Skeletal muscle tissue (tissue), 4 donors: ENCODE results near the gene PROM1. TPM values are rescaled to one million over a fixed set of nuclear protein-coding genes. Genes with fewer than 3 reads are reported as not detected.

Source experiments
- H3K27ac ChIP-seq: one replicate; pipeline ENCODE4 v1.7.0; 2013; ENCODE audit warnings: mild to moderate bottlenecking, low read depth, low read length, inconsistent platforms
- H3K27me3 ChIP-seq, 3 donors: one replicate each; pipeline ENCODE4 v1.7.0; 2013; ENCODE audit warnings: low read length in 3 of 3; ENCODE audit not compliant: control insufficient read depth in 3 of 3, insufficient read depth in 3 of 3
- H3K36me3 ChIP-seq, 3 donors: one replicate each; pipeline ENCODE4 v1.7.0; 2013; ENCODE audit warnings: low read length in 3 of 3; ENCODE audit not compliant: control insufficient read depth in 3 of 3, insufficient read depth in 3 of 3
- H3K4me1 ChIP-seq, 3 donors: one replicate each; pipeline ENCODE4 v1.7.0; 2013; ENCODE audit warnings: low read length in 3 of 3, mild to moderate bottlenecking in 3 of 3; ENCODE audit not compliant: control insufficient read depth in 3 of 3, insufficient read depth in 3 of 3
- H3K4me3 ChIP-seq, 3 donors: one replicate each; pipeline ENCODE4 v1.7.0; 2013; ENCODE audit warnings: low read length in 3 of 3
- H3K9ac ChIP-seq, 3 donors: one replicate each; pipeline ENCODE4 v1.7.0; 2013; ENCODE audit warnings: low read length in 3 of 3, mild to moderate bottlenecking in 3 of 3, moderate library complexity in 2 of 3, low read depth in 1 of 3
- H3K9me3 ChIP-seq, 3 donors: one replicate each; pipeline ENCODE4 v1.7.0; 2013; ENCODE audit warnings: low read length in 3 of 3; ENCODE audit not compliant: control insufficient read depth in 3 of 3
- total RNA-seq: library from RNA; depleted of rRNA; stranded (reverse); fragments of >200 nt; gene quantifications from one replicate; pipeline ENCODE4 v1.2.3, GENCODE V29; 2014
- donor health status: Osteomylitis.

Gene PROM1
- total RNA-seq, 1 donor from 2014 or later, result 40.2 TPM

GRCh38 chr4:16023776-16024408, 59.9 kb downstream of the PROM1 start:
- H3K36me3 ChIP-seq, result no peaks in the 10 kb centered on the region
- no peak overlapping the region for H3K4me3 ChIP-seq
- peaks cover 0 to 3% (median 0%) of the 10 kb centered on the region in 3 donors for H3K4me1 ChIP-seq
- no peak overlapping the region for H3K27ac ChIP-seq
- no peaks in the 10 kb centered on the region for H3K27me3 ChIP-seq
- no peak overlapping the region for H3K9ac ChIP-seq
- H3K9me3 ChIP-seq, result no peaks in the 10 kb centered on the region

DNA sequence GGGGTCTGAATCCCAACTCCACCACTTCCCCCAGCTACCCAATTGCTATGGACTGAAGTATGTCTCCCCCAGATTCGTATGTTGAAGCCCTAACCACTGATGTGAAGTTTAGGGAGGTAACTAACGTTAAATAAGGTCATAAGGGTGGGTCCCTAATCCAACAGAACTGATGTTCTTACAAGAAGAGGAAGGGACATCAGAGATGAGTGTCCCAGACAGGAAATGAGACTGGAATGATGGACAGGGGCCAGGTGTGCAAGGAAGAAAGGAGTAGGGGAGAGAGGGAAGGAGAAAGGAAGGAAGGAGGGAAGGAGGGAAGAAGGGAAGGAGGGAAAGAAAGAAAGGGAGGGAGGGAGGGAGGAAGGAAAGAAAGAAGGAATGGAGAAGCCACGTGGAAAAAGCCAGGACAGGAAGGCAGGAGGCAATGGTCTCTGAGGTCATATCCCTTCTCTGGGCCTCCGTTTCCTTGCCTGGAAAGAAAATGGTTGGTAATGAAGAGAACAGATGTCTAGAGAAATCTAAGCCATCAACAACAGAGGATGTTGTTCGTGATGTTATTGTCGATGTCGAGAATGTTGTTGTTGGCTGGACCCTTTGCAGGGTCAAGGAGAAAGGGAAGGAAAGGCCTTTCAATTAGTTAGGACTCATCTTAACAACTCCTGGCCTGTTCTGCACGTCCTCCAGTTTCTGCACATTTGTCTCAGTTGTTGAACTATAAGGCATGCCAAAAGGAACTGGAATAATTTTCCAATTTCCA, 61.8 kb downstream of the PROM1 start:
- Histone ChIP-seq H3K27ac (no peak overlapping the region), H3K36me3 (no peaks in the 10 kb centered on the region), H3K4me3 (no peak overlapping the region), H3K4me1 (peaks cover 0 to 3% (median 0%) of the 10 kb centered on the region in 3 donors), H3K27me3 (no peaks in the 10 kb centered on the region), H3K9ac (no peak overlapping the region), H3K9me3 (no peaks in the 10 kb centered on the region)

DNA sequence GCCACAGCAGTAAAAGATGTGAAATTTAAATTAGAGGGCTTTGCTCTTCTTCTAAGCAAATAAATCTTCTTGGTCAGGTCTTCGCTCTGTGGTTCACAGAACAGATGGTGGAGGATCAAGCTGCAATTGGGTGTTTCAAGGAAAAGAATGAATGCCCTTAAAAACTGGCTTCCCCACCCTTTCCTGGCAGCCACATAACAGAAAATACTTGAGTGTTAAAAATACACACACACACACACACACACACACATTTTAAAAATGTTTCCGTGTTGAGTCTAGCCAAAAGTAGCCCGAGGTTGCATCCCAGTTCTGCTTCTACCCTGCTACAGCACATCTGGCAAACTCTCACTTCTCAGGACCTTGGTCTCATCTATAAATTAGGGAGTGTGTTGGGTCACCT, 64.2 kb downstream of the PROM1 start:
- no peaks in the 10 kb centered on the region for H3K36me3 ChIP-seq
- no peak overlapping the region for H3K9ac ChIP-seq
- no peaks in the 10 kb centered on the region for H3K27me3 ChIP-seq
- H3K9me3 ChIP-seq, result no peaks in the 10 kb centered on the region
- no peak overlapping the region for H3K27ac ChIP-seq
- H3K4me3 ChIP-seq, result no peak overlapping the region
- H3K4me1 ChIP-seq, result peaks cover 0 to 3% (median 0%) of the 10 kb centered on the region in 3 donors

DNA sequence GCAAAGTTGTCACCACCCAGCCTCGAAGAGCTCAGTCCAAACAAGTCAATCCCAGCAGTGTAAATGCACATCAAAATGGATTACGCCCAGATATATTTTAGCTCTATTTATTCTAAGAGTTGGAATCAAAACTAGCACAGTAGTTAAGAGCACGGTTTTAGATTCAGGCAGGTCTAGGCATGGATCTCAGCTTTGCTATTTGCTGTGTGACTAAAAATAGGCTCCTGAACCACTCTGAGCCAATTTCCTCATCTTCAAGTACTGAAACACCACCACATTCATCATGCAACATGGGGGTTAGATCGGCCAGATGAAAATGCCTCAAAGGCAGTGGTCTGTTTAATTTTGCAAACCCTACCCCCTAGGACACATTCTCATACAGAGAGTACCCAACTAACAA, 65.0 kb downstream of the PROM1 start:
- no peak overlapping the region for H3K27ac ChIP-seq
- peaks cover 0 to 2% (median 0%) of the 10 kb centered on the region in 3 donors for H3K4me1 ChIP-seq
- no peak overlapping the region for H3K9ac ChIP-seq
- no peak overlapping the region for H3K4me3 ChIP-seq
- no peaks in the 10 kb centered on the region for H3K9me3 ChIP-seq
- H3K27me3 ChIP-seq, result no peaks in the 10 kb centered on the region
- H3K36me3 ChIP-seq, result no peaks in the 10 kb centered on the region

DNA sequence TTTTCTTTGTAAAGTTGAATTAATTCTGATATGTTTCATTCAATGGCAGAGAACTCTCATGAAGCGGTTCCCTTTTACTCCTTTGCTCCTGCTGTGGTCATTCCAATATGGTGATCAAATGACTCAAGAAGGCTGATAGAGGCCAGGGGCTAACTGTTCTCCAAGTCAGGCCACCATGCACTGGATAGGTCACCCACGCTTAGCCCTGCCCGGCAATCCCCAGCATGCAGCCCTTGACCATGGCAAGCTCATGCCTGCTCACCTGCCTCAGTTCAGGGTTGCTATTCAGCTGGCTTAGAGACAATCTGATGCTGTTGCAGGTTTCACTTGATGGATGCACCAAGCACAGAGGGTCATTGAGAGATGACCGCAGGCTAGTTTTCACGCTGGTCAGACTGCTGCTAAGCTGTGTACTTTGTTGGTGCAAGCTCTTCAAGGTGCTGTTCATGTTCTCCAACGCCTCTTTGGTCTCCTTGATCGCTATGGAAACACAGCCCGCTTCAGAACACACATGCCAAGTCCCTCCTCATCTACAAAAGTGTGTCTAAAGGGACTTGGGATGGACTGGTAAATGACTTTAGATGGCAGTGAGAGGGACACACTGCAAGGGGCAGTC, 65.7 kb downstream of the PROM1 start:
- Histone ChIP-seq H3K27me3 (no peaks in the 10 kb centered on the region), H3K36me3 (no peaks in the 10 kb centered on the region), H3K9ac (no peak overlapping the region), H3K9me3 (no peaks in the 10 kb centered on the region), H3K27ac (no peak overlapping the region), H3K4me3 (no peak overlapping the region), H3K4me1 (no peaks in the 10 kb centered on the region)

- Histone ChIP-seq H3K9ac (no peak overlapping the region), H3K4me1 (no peaks in the 10 kb centered on the region), H3K27ac (no peak overlapping the region), H3K4me3 (no peak overlapping the region), H3K36me3 (no peaks in the 10 kb centered on the region), H3K27me3 (no peaks in the 10 kb centered on the region), H3K9me3 (no peaks in the 10 kb centered on the region)
Observed at GRCh38 chr4:16016536-16016935, 67.3 kb downstream of the PROM1 start.

- Histone ChIP-seq H3K4me3 (no peak overlapping the region), H3K27ac (no peak overlapping the region), H3K27me3 (no peaks in the 10 kb centered on the region), H3K4me1 (peaks cover 0 to 5% (median 4%) of the 10 kb centered on the region in 3 donors), H3K36me3 (no peaks in the 10 kb centered on the region), H3K9ac (no peak overlapping the region), H3K9me3 (no peaks in the 10 kb centered on the region)
Observed at GRCh38 chr4:16011173-16011572, 72.7 kb downstream of the PROM1 start.

DNA sequence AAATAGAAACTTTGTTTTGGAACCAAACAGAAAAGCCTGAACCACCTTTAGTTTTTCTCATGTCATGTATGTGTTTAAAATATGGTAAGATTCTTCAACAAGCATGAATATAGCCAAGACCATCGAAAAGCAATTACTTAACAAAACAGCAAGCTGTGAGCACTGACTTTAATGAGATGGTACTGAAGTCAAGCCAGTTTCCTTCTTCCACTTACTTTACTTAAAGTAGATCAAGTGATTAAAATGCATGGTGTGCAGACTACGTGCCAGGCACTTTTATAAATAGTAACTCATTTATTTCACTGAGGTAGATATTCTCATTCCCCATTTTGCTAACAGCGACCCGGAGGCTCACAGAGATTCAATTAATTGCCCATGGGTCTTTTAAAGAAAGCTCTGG, 74.7 kb downstream of the PROM1 start:
- no peaks in the 10 kb centered on the region for H3K36me3 ChIP-seq
- no peaks in the 10 kb centered on the region for H3K9me3 ChIP-seq
- no peak overlapping the region for H3K27ac ChIP-seq
- no peak overlapping the region for H3K9ac ChIP-seq
- H3K4me1 ChIP-seq, result peaks cover 0 to 5% (median 4%) of the 10 kb centered on the region in 3 donors
- no peak overlapping the region for H3K4me3 ChIP-seq
- no peaks in the 10 kb centered on the region for H3K27me3 ChIP-seq

DNA sequence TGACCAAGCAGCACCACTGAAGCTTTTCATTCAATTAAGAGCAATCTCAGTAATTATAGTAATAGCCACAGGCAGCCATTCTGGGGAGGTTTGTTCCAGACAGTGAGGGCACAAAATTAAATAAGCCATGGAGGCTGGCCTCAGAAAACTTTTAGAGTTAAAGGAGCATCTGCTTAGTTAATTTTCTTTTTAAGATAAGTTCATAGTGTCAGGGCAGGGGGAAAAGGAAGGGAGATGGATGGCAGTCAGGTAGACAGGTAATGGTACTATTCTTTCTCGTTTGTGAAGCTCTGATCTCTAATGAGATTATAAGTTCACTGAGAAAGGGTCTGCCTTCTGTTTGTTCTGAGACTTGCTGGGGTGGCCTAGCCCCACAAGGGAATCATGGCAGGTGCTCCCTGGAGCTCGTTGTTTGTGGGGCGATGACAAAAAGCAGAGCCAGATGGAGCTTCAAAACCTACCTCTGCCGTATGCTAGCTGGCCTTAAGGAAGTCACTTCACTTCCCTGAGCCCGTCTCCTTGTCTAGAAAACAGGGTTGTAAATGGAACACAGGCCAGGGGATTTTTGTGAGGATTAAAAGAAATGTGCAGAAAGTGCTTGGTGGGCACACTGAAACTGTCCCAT, 76.2 kb downstream of the PROM1 start:
- H3K4me1 ChIP-seq, result peaks cover 0 to 5% (median 4%) of the 10 kb centered on the region in 3 donors
- no peak overlapping the region for H3K9ac ChIP-seq
- H3K27ac ChIP-seq, result no peak overlapping the region
- no peak overlapping the region for H3K4me3 ChIP-seq
- no peaks in the 10 kb centered on the region for H3K9me3 ChIP-seq
- H3K27me3 ChIP-seq, result no peaks in the 10 kb centered on the region
- no peaks in the 10 kb centered on the region for H3K36me3 ChIP-seq
